GM23338 (cell line): ENCODE data around the gene DAO. TPM values are rescaled to one million over a fixed set of nuclear protein-coding genes. Genes with fewer than 3 reads are reported as not detected.

ENCODE experiments used
- ATAC-seq: fragments of 200-7000 bp; cut with Tn5 transposase; 3 replicates; pipeline ENCODE4 v1.9.1; 2020
- DNase-seq: peaks from one replicate; pipeline ENCODE4 v3.0.0-alpha.2; 2015; ENCODE audit warnings: low spot score
- H2AFZ ChIP-seq: fragments of 200-600 bp; sonication (generic); 2 replicates; pipeline ENCODE4 v1.8.0; 2016; ENCODE audit warnings: antibody characterized with exemption, mild to moderate bottlenecking, moderate library complexity
- H3F3A ChIP-seq: fragments of 200-600 bp; sonication (generic); replicated peaks from 2 replicates; pipeline ENCODE4 v1.8.0; 2017; ENCODE audit warnings: antibody characterized with exemption, mixed run types, low read depth
- H3K27ac ChIP-seq: fragments of 200-600 bp; sonication (generic); 2 replicates; pipeline ENCODE4 v1.6.1; 2016; ENCODE audit warnings: low read depth
- H3K27me3 ChIP-seq: fragments of 200-600 bp; sonication (generic); 2 replicates; pipeline ENCODE4 v1.8.0; 2016; ENCODE audit warnings: mild to moderate bottlenecking, mixed run types, moderate library complexity; ENCODE audit not compliant: insufficient read depth
- H3K36me3 ChIP-seq: fragments of 200-600 bp; sonication (generic); 2 replicates; pipeline ENCODE4 v1.8.0; 2016; ENCODE audit warnings: mild to moderate bottlenecking; ENCODE audit not compliant: insufficient read depth
- H3K4me1 ChIP-seq: fragments of 200-600 bp; sonication (generic); 2 replicates; pipeline ENCODE4 v1.8.0; 2016; ENCODE audit warnings: mild to moderate bottlenecking, moderate library complexity; ENCODE audit not compliant: insufficient read depth
- H3K4me2 ChIP-seq: fragments of 200-600 bp; sonication (generic); 2 replicates; pipeline ENCODE4 v1.7.1; 2017; ENCODE audit warnings: mixed run types
- H3K4me3 ChIP-seq: fragments of 200-600 bp; sonication (generic); 2 replicates; pipeline ENCODE4 v1.6.1; 2016; ENCODE audit warnings: mixed run types
- H3K79me2 ChIP-seq: fragments of 200-600 bp; sonication (generic); replicated peaks from 2 replicates; pipeline ENCODE4 v1.8.0; 2017; ENCODE audit warnings: mild to moderate bottlenecking; ENCODE audit not compliant: insufficient read depth
- H3K9me2 ChIP-seq: fragments of 200-600 bp; sonication (generic); 2 replicates; pipeline ENCODE4 v1.8.0; 2017; ENCODE audit not compliant: insufficient read depth
- H4K20me1 ChIP-seq: fragments of 200-600 bp; sonication (generic); replicated peaks from 2 replicates; pipeline ENCODE4 v1.8.0; 2017; ENCODE audit warnings: mild to moderate bottlenecking; ENCODE audit not compliant: insufficient read depth
- H3K27ac Mint-ChIP-seq: 2 replicates; pipeline ENCODE4 v1.8.0; 2020; ENCODE audit warnings: inconsistent platforms, mild to moderate bottlenecking, moderate library complexity, mixed read lengths
- H3K27me3 Mint-ChIP-seq: 3 replicates; pipeline ENCODE4 v1.8.0; 2022; ENCODE audit warnings: low read depth, mild to moderate bottlenecking, moderate library complexity, mixed read lengths, inconsistent platforms; ENCODE audit not compliant: insufficient read depth, poor library complexity
- H3K36me3 Mint-ChIP-seq: 3 replicates; pipeline ENCODE4 v1.8.0; 2021; ENCODE audit warnings: low read depth, mild to moderate bottlenecking, inconsistent platforms, moderate library complexity, mixed read lengths
- H3K4me1 Mint-ChIP-seq: 3 replicates; pipeline ENCODE4 v1.8.0; 2020; ENCODE audit warnings: mild to moderate bottlenecking, inconsistent platforms, mixed read lengths
- H3K4me3 Mint-ChIP-seq: 3 replicates; pipeline ENCODE4 v1.8.0; 2021; ENCODE audit warnings: moderate library complexity, mild to moderate bottlenecking, inconsistent platforms, mixed read lengths
- H3K9me3 Mint-ChIP-seq: 3 replicates; pipeline ENCODE4 v1.8.0; 2020; ENCODE audit warnings: moderate library complexity, mild to moderate bottlenecking, inconsistent platforms, mixed read lengths
- EZH2phosphoT487 ChIP-seq: fragments of 200-600 bp; sonication (generic); IDR thresholded peaks from one replicate; pipeline ENCODE4 v1.8.1; 2018; ENCODE audit warnings: antibody characterized with exemption; ENCODE audit not compliant: unreplicated experiment
- NANOG ChIP-seq: IDR thresholded peaks from 2 replicates; pipeline ENCODE4 v1.6.1; 2016; ENCODE audit warnings: antibody characterized with exemption, borderline replicate concordance
- POLR2AphosphoS5 ChIP-seq: IDR thresholded peaks from 2 replicates; pipeline ENCODE4 v1.6.1; 2016; ENCODE audit warnings: antibody characterized with exemption, low read depth
- STAT1 ChIP-seq: IDR thresholded peaks from one replicate; pipeline ENCODE4 v1.6.1; 2016; ENCODE audit warnings: antibody characterized with exemption; ENCODE audit not compliant: unreplicated experiment
- ZNF114 ChIP-seq: fragments of 250-450 bp; sonication (Bioruptor Pico); IDR thresholded peaks from 2 replicates; pipeline ENCODE4 v1.5.0; 2020; ENCODE audit warnings: mild to moderate bottlenecking, moderate library complexity
- ZNF331 ChIP-seq: fragments of 250-450 bp; sonication (Bioruptor Pico); IDR thresholded peaks from 2 replicates; pipeline ENCODE4 v1.5.0; 2020; ENCODE audit warnings: low read depth, mild to moderate bottlenecking, moderate library complexity
- polyA plus RNA-seq: library from polyadenylated mRNA; unstranded; fragments of >200 nt; fragmentation: Nextera tagmentation; extraction: Ambion mirVana; gene quantifications from 2 replicates; pipeline ENCODE4 v1.2.1, GENCODE V29; 2016
- total RNA-seq: library from RNA; depleted of rRNA; stranded (reverse); fragments of >200 nt; shearing (Covaris generic); gene quantifications from 2 replicates; pipeline ENCODE4 v1.2.3, GENCODE V29; 2014
- TF ChIP-seq, protein P1 (sequence below): IDR thresholded peaks from one replicate; pipeline ENCODE4 v1.6.1; 2018; ENCODE audit warnings: antibody characterized with exemption; ENCODE audit not compliant: unreplicated experiment
- TF ChIP-seq, protein P2 (sequence below): fragments of 250-450 bp; sonication (Bioruptor Pico); IDR thresholded peaks from 2 replicates; pipeline ENCODE4 v1.5.0; 2020; ENCODE audit warnings: mild to moderate bottlenecking, moderate library complexity

DAO gene
- total and polyA plus RNA-seq, 2 experiments from 2014 or later, result not detected

DNA sequence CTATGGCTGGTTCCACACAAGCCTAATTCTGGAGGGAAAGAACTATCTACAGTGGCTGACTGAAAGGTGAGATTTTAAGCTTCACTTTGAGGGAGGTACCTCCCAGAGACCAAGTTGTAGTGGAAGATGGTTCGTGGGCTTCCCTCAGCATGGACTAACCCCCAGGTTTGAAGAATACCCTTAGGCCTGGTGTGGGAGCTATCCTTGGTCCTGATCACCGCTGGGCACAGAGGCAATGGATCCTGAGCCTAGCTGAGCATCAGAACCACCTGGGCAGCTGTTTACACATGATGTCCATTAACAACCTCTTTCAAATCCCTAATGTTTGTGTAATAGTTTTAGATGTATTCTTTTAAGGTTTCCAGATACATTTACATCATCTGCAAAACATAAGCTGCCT is 10.3 kb downstream of the DAO start:
- H3K27me3 Mint-ChIP-seq, result peaks cover 3% of the 10 kb centered on the region
- ATAC-seq (peak; percentile 59; the same call in 2 of the 3 replicates), DNase-seq (peak; percentile 39)
- H3K4me1 Mint-ChIP-seq, result no peaks in the 10 kb centered on the region
- no peaks in the 10 kb centered on the region for H3K4me1 ChIP-seq
- no peak overlapping the region for H3K27ac ChIP-seq
- TF ChIP-seq, protein P1, sequence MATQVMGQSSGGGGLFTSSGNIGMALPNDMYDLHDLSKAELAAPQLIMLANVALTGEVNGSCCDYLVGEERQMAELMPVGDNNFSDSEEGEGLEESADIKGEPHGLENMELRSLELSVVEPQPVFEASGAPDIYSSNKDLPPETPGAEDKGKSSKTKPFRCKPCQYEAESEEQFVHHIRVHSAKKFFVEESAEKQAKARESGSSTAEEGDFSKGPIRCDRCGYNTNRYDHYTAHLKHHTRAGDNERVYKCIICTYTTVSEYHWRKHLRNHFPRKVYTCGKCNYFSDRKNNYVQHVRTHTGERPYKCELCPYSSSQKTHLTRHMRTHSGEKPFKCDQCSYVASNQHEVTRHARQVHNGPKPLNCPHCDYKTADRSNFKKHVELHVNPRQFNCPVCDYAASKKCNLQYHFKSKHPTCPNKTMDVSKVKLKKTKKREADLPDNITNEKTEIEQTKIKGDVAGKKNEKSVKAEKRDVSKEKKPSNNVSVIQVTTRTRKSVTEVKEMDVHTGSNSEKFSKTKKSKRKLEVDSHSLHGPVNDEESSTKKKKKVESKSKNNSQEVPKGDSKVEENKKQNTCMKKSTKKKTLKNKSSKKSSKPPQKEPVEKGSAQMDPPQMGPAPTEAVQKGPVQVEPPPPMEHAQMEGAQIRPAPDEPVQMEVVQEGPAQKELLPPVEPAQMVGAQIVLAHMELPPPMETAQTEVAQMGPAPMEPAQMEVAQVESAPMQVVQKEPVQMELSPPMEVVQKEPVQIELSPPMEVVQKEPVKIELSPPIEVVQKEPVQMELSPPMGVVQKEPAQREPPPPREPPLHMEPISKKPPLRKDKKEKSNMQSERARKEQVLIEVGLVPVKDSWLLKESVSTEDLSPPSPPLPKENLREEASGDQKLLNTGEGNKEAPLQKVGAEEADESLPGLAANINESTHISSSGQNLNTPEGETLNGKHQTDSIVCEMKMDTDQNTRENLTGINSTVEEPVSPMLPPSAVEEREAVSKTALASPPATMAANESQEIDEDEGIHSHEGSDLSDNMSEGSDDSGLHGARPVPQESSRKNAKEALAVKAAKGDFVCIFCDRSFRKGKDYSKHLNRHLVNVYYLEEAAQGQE, result peak; percentile 78
- no peak for TF ChIP-seq NANOG
- H3K4me3 ChIP-seq, result no peak overlapping the region
- no peaks in the 10 kb centered on the region for H3K36me3 ChIP-seq
- H3K27me3 ChIP-seq, result no peaks in the 10 kb centered on the region
- no peaks in the 10 kb centered on the region for H4K20me1 ChIP-seq
- no peaks in the 10 kb centered on the region for H3K36me3 Mint-ChIP-seq
- peaks cover 6% of the 10 kb centered on the region; the same call in 2 of the 3 replicates for H3K9me3 Mint-ChIP-seq
- no peaks in the 10 kb centered on the region for H3K9me2 ChIP-seq
- H3K27ac Mint-ChIP-seq, result no peak overlapping the region
- no peaks in the 10 kb centered on the region for H3F3A ChIP-seq
- no peak overlapping the region for H3K4me3 Mint-ChIP-seq
- no peak overlapping the region for H2AFZ ChIP-seq
- H3K4me2 ChIP-seq, result no peak overlapping the region
- H3K79me2 ChIP-seq, result no peaks in the 10 kb centered on the region

DNA sequence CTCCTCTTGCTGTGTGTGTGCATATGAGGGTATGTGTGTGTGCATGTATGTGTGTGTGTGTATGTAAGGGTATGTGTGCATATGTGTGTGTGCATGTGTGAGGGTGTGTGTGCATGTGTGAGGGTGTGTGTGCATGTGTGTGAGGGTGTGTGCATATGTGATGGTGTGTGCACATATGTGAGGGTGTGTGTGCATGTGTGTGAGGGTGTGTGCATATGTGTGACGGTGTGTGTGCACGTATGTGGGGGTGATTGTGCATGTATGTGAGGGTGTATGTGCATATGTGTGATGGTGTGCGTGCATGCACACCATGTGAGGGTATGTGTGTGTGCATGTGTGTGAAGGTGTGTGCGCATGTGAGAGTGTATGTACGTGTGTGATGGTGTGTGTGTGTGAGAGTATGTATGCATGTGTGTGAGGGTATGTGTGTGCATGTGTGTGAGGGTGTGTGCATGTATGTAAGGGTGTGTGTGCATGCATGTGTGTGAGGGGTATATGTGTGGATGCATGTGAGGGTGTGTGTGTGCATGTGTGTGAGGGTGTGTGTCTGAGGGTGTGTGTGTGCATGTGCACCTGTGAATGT is 15.4 kb downstream of the DAO start:
- DNase-seq (no peak), ATAC-seq (no peak)
- Histone ChIP-seq H4K20me1 (no peaks in the 10 kb centered on the region), H3K27me3 (no peaks in the 10 kb centered on the region), H2AFZ (no peak overlapping the region), H3K4me1 (no peaks in the 10 kb centered on the region), H3K9me2 (0 out of 2 replicates have a peak, but pooled peaks cover 12% of the 10 kb centered on the region), H3K27ac (no peak overlapping the region), H3K4me2 (no peak overlapping the region), H3F3A (no peaks in the 10 kb centered on the region), H3K36me3 (no peaks in the 10 kb centered on the region), H3K79me2 (no peaks in the 10 kb centered on the region), H3K4me3 (no peak overlapping the region)
- Mint-ChIP-seq H3K27ac (no peak overlapping the region), H3K27me3 (peaks cover 3% of the 10 kb centered on the region), H3K36me3 (no peaks in the 10 kb centered on the region), H3K9me3 (peaks cover 8% of the 10 kb centered on the region; the same call in 2 of the 3 replicates), H3K4me3 (no peak overlapping the region), H3K4me1 (no peaks in the 10 kb centered on the region)
- TF ChIP-seq EZH2phosphoT487 (no peak), NANOG (no peak), POLR2AphosphoS5 (no peak), STAT1 (no peak), ZNF114 (CRISPR knock-in tag) (no peak), ZNF331 (no peak)
- TF ChIP-seq, protein P2, sequence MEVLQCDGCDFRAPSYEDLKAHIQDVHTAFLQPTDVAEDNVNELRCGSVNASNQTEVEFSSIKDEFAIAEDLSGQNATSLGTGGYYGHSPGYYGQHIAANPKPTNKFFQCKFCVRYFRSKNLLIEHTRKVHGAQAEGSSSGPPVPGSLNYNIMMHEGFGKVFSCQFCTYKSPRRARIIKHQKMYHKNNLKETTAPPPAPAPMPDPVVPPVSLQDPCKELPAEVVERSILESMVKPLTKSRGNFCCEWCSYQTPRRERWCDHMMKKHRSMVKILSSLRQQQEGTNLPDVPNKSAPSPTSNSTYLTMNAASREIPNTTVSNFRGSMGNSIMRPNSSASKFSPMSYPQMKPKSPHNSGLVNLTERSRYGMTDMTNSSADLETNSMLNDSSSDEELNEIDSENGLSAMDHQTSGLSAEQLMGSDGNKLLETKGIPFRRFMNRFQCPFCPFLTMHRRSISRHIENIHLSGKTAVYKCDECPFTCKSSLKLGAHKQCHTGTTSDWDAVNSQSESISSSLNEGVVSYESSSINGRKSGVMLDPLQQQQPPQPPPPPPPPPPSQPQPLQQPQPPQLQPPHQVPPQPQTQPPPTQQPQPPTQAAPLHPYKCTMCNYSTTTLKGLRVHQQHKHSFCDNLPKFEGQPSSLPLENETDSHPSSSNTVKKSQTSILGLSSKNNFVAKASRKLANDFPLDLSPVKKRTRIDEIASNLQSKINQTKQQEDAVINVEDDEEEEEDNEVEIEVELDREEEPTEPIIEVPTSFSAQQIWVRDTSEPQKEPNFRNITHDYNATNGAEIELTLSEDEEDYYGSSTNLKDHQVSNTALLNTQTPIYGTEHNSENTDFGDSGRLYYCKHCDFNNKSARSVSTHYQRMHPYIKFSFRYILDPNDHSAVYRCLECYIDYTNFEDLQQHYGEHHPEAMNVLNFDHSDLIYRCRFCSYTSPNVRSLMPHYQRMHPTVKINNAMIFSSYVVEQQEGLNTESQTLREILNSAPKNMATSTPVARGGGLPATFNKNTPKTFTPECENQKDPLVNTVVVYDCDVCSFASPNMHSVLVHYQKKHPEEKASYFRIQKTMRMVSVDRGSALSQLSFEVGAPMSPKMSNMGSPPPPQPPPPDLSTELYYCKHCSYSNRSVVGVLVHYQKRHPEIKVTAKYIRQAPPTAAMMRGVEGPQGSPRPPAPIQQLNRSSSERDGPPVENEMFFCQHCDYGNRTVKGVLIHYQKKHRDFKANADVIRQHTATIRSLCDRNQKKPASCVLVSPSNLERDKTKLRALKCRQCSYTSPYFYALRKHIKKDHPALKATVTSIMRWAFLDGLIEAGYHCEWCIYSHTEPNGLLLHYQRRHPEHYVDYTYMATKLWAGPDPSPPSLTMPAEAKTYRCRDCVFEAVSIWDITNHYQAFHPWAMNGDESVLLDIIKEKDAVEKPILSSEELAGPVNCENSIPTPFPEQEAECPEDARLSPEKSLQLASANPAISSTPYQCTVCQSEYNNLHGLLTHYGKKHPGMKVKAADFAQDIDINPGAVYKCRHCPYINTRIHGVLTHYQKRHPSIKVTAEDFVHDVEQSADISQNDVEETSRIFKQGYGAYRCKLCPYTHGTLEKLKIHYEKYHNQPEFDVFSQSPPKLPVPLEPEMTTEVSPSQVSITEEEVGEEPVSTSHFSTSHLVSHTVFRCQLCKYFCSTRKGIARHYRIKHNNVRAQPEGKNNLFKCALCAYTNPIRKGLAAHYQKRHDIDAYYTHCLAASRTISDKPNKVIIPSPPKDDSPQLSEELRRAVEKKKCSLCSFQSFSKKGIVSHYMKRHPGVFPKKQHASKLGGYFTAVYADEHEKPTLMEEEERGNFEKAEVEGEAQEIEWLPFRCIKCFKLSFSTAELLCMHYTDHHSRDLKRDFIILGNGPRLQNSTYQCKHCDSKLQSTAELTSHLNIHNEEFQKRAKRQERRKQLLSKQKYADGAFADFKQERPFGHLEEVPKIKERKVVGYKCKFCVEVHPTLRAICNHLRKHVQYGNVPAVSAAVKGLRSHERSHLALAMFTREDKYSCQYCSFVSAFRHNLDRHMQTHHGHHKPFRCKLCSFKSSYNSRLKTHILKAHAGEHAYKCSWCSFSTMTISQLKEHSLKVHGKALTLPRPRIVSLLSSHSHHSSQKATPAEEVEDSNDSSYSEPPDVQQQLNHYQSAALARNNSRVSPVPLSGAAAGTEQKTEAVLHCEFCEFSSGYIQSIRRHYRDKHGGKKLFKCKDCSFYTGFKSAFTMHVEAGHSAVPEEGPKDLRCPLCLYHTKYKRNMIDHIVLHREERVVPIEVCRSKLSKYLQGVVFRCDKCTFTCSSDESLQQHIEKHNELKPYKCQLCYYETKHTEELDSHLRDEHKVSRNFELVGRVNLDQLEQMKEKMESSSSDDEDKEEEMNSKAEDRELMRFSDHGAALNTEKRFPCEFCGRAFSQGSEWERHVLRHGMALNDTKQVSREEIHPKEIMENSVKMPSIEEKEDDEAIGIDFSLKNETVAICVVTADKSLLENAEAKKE (CRISPR knock-in tag), result no peak
- TF ChIP-seq, protein P1, result no peak
